ENCODE data around the gene CDC14B.

- TF ChIP-seq CTCF (IDR thresholded peaks at IDR 0.05) (no peak), POLR2A (IDR thresholded peaks at IDR 0.05) (no peak)
Measured at GRCh38 chr9:96649620-96650324, 30.1 kb upstream of the CDC14B start.

Data from lower leg skin (tissue), 3 donors.